Natural killer cell (primary cell): ENCODE results near the gene KRTAP5-1. TPM values are rescaled to one million over a fixed set of nuclear protein-coding genes. Genes with fewer than 3 reads are reported as not detected.
"Not testable (repeated sequence)": the region's sequence is repeated elsewhere in the genome, so short reads cannot be mapped to it uniquely, and the experiment has no call there.

Source experiments
- ATAC-seq, 3 donors: fragments of 150-1000 bp in 2 of 3; fragments of 200-7000 bp in 1 of 3; cut with Tn5 transposase; 1 replicate in 1 of 3; 2 replicates in 2 of 3; pipeline ENCODE4 v1.10.0; 2021; ENCODE audit warnings: mild to moderate bottlenecking in 2 of 3, moderate library complexity in 2 of 3
- DNase-seq, 2 donors: peaks; one replicate each; pipeline versions ENCODE4 v3.0.0 to v3.0.0-alpha.2; 2013 to 2021; ENCODE audit warnings: mixed read lengths in 1 of 2
- H3K27ac ChIP-seq: one replicate; pipeline ENCODE4 v1.5.1; 2013; ENCODE audit warnings: mild to moderate bottlenecking, low read length
- H3K27me3 ChIP-seq: one replicate; pipeline ENCODE4 v1.6.1; 2013; ENCODE audit warnings: low read length; ENCODE audit not compliant: control insufficient read depth, insufficient read depth
- H3K36me3 ChIP-seq: one replicate; pipeline ENCODE4 v1.6.1; 2013; ENCODE audit warnings: low read length; ENCODE audit not compliant: control insufficient read depth, insufficient read depth
- H3K4me1 ChIP-seq: one replicate; pipeline ENCODE4 v1.6.1; 2013; ENCODE audit warnings: low read length; ENCODE audit not compliant: control insufficient read depth, insufficient read depth
- H3K4me3 ChIP-seq: one replicate; pipeline ENCODE4 v1.5.1; 2013; ENCODE audit warnings: low read length
- H3K9me3 ChIP-seq: one replicate; pipeline ENCODE4 v1.6.1; 2013; ENCODE audit warnings: low read length; ENCODE audit not compliant: control insufficient read depth, insufficient read depth
- H3K27ac Mint-ChIP-seq, 2 donors: one replicate each; pipeline ENCODE4 v1.8.0; 2022; ENCODE audit warnings: mild to moderate bottlenecking in 2 of 2, mixed read lengths in 2 of 2, moderate library complexity in 1 of 2
- H3K27me3 Mint-ChIP-seq, 2 donors: one replicate each; pipeline ENCODE4 v1.8.0; 2022; ENCODE audit warnings: low read depth in 2 of 2, mixed read lengths in 2 of 2
- H3K36me3 Mint-ChIP-seq: one replicate; pipeline ENCODE4 v1.8.0; 2022; ENCODE audit warnings: mixed read lengths
- H3K4me1 Mint-ChIP-seq, 2 donors: one replicate each; pipeline ENCODE4 v1.8.0; 2022; ENCODE audit warnings: mixed read lengths in 2 of 2
- H3K4me3 Mint-ChIP-seq: one replicate; pipeline ENCODE4 v1.8.0; 2022; ENCODE audit warnings: mild to moderate bottlenecking, moderate library complexity, mixed read lengths
- H3K9me3 Mint-ChIP-seq, 2 donors: one replicate each; pipeline ENCODE4 v1.8.0; 2022; ENCODE audit warnings: mixed read lengths in 2 of 2
- WGBS: methylation state at CpG from one replicate; pipeline ENCODE4 v1.1.7; 2013; ENCODE audit warnings: missing lambda C conversion rate; ENCODE audit not compliant: insufficient coverage; 5-methylcytosine and 5-hydroxymethylcytosine counted together
- intact Hi-C: fragments of 100-400 bp; cut with micrococcal nuclease; formaldehyde crosslinking; loops from one replicate; pipeline ENCODE4 v1.14.2; 2022
- total RNA-seq, 4 donors: library from RNA; stranded (reverse); fragments of 120-200 nt in 1 of 4; gene quantifications; one replicate each; pipeline versions ENCODE4 v1.2.3 to v1.2.4, GENCODE V29; 2013 to 2022
- TF ChIP-seq, protein P1 (sequence below): fragments of 200-600 bp; IDR thresholded peaks from one replicate; pipeline ENCODE4 v1.8.0; 2022; ENCODE audit warnings: antibody characterized with exemption

KRTAP5-1 gene
- total RNA-seq, 3 donors from 2014 or later (not counting 1 experiment from before 2014, with no cell fraction given), result not detected

DNA sequence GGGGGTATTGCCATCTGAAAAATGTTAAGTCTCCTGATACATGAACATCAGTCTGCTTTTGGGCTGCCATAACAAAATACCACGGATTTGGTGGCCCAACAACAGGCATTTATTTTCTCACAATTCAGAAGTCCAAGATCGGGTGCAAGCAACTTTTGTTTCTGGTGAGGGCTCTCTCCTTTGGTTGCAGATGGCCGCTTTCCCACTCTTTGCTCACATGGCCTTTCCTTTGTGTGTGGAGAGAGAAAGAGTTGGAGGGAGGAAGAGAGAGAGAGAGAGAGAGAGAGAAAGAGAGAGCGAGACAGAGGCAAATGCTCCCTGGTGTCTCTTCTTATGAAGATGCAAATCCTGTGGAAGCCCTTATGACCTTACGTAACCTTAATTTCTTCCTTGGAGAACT is 15.5 kb upstream of the KRTAP5-1 start:
- peaks cover 8% of the 10 kb centered on the region for H3K4me1 ChIP-seq
- H3K4me3 ChIP-seq, result no peak overlapping the region
- Mint-ChIP-seq H3K9me3 (no peaks in the 10 kb centered on the region), H3K36me3 (no peaks in the 10 kb centered on the region), H3K4me3 (no peak overlapping the region), H3K27ac (no peak overlapping the region), H3K27me3 (peaks cover 39 to 55% of the 10 kb centered on the region in 2 donors), H3K4me1 (peaks cover 2 to 4% of the 10 kb centered on the region in 2 donors)
- intact Hi-C loops, result no loop called here
- no peak overlapping the region for H3K27ac ChIP-seq
- TF ChIP-seq, protein P1, sequence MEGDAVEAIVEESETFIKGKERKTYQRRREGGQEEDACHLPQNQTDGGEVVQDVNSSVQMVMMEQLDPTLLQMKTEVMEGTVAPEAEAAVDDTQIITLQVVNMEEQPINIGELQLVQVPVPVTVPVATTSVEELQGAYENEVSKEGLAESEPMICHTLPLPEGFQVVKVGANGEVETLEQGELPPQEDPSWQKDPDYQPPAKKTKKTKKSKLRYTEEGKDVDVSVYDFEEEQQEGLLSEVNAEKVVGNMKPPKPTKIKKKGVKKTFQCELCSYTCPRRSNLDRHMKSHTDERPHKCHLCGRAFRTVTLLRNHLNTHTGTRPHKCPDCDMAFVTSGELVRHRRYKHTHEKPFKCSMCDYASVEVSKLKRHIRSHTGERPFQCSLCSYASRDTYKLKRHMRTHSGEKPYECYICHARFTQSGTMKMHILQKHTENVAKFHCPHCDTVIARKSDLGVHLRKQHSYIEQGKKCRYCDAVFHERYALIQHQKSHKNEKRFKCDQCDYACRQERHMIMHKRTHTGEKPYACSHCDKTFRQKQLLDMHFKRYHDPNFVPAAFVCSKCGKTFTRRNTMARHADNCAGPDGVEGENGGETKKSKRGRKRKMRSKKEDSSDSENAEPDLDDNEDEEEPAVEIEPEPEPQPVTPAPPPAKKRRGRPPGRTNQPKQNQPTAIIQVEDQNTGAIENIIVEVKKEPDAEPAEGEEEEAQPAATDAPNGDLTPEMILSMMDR, result no peak
- no peaks in the 10 kb centered on the region for H3K27me3 ChIP-seq
- DNase-seq (no peak), ATAC-seq (no peak)
- 88% methylated on average over 5 of the region's 5 CpGs for WGBS
- no peaks in the 10 kb centered on the region for H3K36me3 ChIP-seq
- no peaks in the 10 kb centered on the region for H3K9me3 ChIP-seq

DNA sequence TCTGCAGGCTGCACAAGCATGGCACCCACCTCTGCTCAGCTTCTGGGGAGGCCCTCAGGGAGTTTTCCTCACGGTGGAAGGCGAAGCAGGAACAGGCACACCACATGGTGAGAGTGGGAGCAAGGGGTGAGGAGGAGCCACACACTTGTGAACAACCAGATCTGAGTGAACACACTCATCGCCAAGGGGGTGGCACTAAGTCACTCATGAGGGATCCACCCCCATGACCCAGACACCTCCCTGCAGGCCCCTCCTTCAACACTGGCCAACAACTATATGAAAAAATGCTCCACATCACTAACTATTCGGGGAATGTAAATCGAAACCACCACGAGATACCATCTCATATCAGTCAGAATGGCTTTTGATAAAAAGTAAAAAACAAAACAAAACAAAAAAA is 13.7 kb upstream of the KRTAP5-1 start:
- Histone ChIP-seq H3K9me3 (no peaks in the 10 kb centered on the region), H3K27ac (no peak overlapping the region), H3K4me1 (no peaks in the 10 kb centered on the region), H3K36me3 (no peaks in the 10 kb centered on the region), H3K27me3 (no peaks in the 10 kb centered on the region), H3K4me3 (no peak overlapping the region)
- H3K9me3 Mint-ChIP-seq, result no peaks in the 10 kb centered on the region
- DNase-seq (no peak), ATAC-seq (no peak)
- 82% methylated on average over 6 of the region's 6 CpGs for WGBS
- H3K27ac Mint-ChIP-seq, result no peak overlapping the region
- H3K27me3 Mint-ChIP-seq, result peaks cover 45 to 62% of the 10 kb centered on the region in 2 donors
- no peaks in the 10 kb centered on the region for H3K36me3 Mint-ChIP-seq
- TF ChIP-seq, protein P1, result no peak
- H3K4me3 Mint-ChIP-seq, result no peak overlapping the region
- intact Hi-C loops, result no loop called here
- H3K4me1 Mint-ChIP-seq, result peaks cover 7 to 9% of the 10 kb centered on the region in 2 donors

DNA sequence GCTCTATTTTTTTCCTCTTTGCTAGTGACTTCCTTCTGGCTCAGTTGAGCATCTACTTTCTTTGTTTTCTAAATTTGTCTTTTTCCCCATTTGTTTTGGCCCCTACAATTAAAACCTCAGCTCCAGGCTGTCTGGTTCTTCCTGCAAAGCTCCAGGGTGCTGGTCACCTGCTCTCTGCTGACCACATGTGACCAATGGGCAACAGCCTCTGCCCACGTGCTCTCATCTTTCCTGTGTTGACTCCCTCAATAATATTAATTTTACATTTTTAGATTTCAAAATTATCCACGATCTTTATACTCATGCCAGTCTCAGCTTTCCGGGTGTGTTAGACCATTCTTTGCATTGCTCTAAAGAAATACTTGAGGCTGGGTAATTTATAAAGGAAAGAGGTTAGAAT is 13.3 kb upstream of the KRTAP5-1 start:
- H3K27me3 ChIP-seq, H3K9me3 ChIP-seq, H3K4me1 Mint-ChIP-seq, DNase-seq, H3K9me3 Mint-ChIP-seq, H3K27ac ChIP-seq, H3K36me3 Mint-ChIP-seq, H3K27ac Mint-ChIP-seq, H3K4me1 ChIP-seq, ATAC-seq, H3K4me3 Mint-ChIP-seq, H3K4me3 ChIP-seq, H3K36me3 ChIP-seq, intact Hi-C loops: not testable (repeated sequence)
- H3K27me3 Mint-ChIP-seq, result peaks cover 45 to 62% of the 10 kb centered on the region in 2 donors
- WGBS, result 87% methylated on average over 2 of the region's 3 CpGs

DNA sequence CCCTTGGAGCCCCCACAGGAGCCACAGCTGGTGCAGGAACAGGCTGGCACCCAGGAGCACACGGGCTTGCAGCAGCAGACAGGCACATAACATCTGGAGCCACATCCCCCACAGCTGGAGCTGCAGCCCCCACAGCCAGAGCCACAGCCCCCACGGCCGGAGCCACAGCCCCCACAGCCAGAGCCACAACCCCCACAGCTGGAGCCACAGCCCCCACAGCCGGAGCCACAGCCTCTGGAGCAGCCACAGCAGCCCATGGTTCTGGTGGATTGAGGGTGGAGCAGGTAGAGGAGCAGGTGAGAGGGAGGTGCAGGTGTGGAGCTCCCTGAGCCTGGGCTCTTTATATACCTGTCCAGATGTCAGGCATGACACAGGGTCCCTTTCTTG is 12.9 kb upstream of the KRTAP5-1 start, which contains the start of gene KRTAP5-2:
TSS of gene KRTAP5-2 (minus strand) at position 301 of the 387 bp plus-strand sequence. CDS start at position 257, 44 bp downstream.
- Histone ChIP-seq H3K36me3 (no peaks in the 10 kb centered on the region), H3K9me3 (no peaks in the 10 kb centered on the region), H3K4me3 (no peak within 1 kb of the TSS), H3K4me1 (no peaks in the 10 kb centered on the region), H3K27me3 (no peaks in the 10 kb centered on the region), H3K27ac (no peak within 1 kb of the TSS)
- 0% methylated on average over 1 of the region's 4 CpGs for WGBS
- Mint-ChIP-seq H3K27ac (no peak within 1 kb of the TSS), H3K9me3 (no peaks in the 10 kb centered on the region), H3K27me3 (peaks cover 42 to 62% of the 10 kb centered on the region in 2 donors), H3K36me3 (no peaks in the 10 kb centered on the region), H3K4me1 (peaks cover 7 to 9% of the 10 kb centered on the region in 2 donors), H3K4me3 (no peak within 1 kb of the TSS)
- intact Hi-C loops, result no loop called here
- DNase-seq, result no peak
- TF ChIP-seq, protein P1, result no peak
- no peak for ATAC-seq
